Measurements from ENCODE around the gene GUCD1.

The GUCD1 gene

GRCh38 chr22:24501301-24502005, 53.5 kb downstream of the GUCD1 start:
- no peak for DNase-seq

- DNase-seq, result no peak
These were observed 54.6 kb downstream of the GUCD1 start for GRCh38 chr22:24500277-24500820.

- no peak for DNase-seq
These were observed 55.1 kb downstream of the GUCD1 start for GRCh38 chr22:24499706-24500276.

GRCh38 chr22:24498824-24499223, 56.1 kb downstream of the GUCD1 start:
- DNase-seq, result no peak

- DNase-seq, result no peak
These were observed 57.1 kb downstream of the GUCD1 start for GRCh38 chr22:24497841-24498258.

GRCh38 chr22:24496661-24497060, 58.3 kb downstream of the GUCD1 start:
- DNase-seq, result no peak

GRCh38 chr22:24496234-24496633, 58.7 kb downstream of the GUCD1 start:
- no peak for DNase-seq

- no peak for DNase-seq
These were observed 59.6 kb downstream of the GUCD1 start for GRCh38 chr22:24495365-24495675.

GRCh38 chr22:24494528-24495364, 60.2 kb downstream of the GUCD1 start, which contains the start of gene UPB1:
TSS of gene UPB1 (plus strand) at chr22:24495332. CDS start at chr22:24495404, 72 bp downstream.
- DNase-seq, result no peak

- no peak for DNase-seq
These were observed 60.8 kb downstream of the GUCD1 start for GRCh38 chr22:24494167-24494527.

GRCh38 chr22:24492391-24492790, 62.5 kb downstream of the GUCD1 start:
- DNase-seq, result no peak

Measured in DMS153 (cell line).